B cell (primary cell): Measurements from ENCODE around the gene PTGS2.

ENCODE experiments used
- EZH2 ChIP-seq: IDR thresholded peaks from 2 replicates; pipeline ENCODE4 v1.6.1; 2012; ENCODE audit warnings: borderline replicate concordance, low read depth, mild to moderate bottlenecking, moderate library complexity, low read length; ENCODE audit not compliant: insufficient read depth, poor library complexity, severe bottlenecking
- TF ChIP-seq, protein P1 (sequence below): fragments of 200-600 bp; IDR thresholded peaks from one replicate; pipeline ENCODE4 v1.8.0; 2022; ENCODE audit warnings: antibody characterized with exemption, mild to moderate bottlenecking

DNA sequence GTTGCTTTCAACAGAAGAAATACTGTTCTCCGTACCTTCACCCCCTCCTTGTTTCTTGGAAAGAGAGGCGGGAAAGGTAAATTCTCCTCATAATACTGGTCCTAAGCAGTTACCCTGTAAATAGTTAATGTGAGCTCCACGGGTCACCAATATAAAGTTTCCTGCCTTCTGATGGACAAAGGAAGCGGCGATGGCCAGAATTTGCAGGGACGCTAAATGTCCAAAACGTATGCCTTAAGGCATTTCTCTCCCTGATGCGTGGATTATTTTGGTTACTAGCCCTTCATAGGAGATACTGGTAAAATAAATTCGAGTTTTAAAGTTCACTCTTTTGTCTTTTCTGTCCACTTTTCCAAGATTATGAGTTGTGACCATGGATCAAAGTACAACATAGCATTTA is 898 bp upstream of the PTGS2 start:
- TF ChIP-seq, protein P1, sequence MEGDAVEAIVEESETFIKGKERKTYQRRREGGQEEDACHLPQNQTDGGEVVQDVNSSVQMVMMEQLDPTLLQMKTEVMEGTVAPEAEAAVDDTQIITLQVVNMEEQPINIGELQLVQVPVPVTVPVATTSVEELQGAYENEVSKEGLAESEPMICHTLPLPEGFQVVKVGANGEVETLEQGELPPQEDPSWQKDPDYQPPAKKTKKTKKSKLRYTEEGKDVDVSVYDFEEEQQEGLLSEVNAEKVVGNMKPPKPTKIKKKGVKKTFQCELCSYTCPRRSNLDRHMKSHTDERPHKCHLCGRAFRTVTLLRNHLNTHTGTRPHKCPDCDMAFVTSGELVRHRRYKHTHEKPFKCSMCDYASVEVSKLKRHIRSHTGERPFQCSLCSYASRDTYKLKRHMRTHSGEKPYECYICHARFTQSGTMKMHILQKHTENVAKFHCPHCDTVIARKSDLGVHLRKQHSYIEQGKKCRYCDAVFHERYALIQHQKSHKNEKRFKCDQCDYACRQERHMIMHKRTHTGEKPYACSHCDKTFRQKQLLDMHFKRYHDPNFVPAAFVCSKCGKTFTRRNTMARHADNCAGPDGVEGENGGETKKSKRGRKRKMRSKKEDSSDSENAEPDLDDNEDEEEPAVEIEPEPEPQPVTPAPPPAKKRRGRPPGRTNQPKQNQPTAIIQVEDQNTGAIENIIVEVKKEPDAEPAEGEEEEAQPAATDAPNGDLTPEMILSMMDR = no peak
- TF ChIP-seq EZH2 = no peak
